Kasumi-1 (cell line): Measurements from ENCODE around the gene VSIG4.

Source experiments
- DNase-seq, 2 experiments: peaks; one replicate each; lab custom pipeline; 2025; lab: John Stamatoyannopoulos, UW

VSIG4 gene

DNA sequence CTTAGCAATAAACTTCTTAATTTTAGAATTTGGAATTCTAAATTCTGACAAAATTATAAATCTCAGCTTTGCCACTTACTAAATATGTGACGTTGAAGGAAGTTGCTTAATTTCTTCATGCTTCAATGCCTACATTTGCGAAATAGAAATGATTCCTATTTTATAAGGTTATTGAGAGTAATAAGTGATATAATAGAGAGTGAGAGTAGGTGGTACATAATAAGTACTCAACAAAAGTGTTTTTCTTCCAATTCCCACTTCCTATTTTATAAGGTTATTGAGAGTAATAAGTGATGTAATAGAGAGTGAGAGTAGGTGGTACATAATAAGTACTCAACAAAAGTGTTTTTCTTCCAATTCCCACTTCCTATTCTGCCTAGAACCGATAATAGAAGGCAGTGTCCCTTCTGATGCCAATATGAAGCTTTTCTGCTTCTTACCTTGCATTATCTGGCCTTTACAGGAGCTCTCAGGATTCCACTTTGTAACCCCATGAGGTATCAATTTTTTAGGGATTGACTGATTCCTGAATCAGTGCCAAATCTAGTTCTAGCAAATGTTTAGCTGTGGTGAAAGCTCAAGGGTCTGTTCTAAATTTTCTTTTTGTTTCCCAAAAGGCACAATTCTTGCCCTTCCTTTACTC is 31.4 kb downstream of the VSIG4 start:
- no peak for DNase-seq

DNA sequence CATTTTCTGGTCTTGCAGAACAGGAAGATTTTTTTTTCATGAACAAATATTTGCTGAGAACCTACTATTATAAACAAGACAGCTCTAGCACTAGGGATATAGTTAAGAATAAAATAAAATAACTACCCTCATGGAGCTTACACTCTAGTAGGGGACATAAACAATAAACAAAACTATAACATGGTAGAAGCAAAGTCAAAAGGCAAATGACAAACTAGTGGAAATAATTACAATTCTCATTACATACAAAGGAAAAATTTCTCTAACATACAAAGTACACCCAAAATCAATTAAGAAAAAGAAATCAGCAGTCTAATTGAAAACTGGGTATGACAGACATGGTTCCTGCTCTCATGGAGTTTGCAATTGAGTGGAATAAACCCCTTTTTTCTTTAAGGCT is 32.0 kb downstream of the VSIG4 start:
- no peak for DNase-seq

DNA sequence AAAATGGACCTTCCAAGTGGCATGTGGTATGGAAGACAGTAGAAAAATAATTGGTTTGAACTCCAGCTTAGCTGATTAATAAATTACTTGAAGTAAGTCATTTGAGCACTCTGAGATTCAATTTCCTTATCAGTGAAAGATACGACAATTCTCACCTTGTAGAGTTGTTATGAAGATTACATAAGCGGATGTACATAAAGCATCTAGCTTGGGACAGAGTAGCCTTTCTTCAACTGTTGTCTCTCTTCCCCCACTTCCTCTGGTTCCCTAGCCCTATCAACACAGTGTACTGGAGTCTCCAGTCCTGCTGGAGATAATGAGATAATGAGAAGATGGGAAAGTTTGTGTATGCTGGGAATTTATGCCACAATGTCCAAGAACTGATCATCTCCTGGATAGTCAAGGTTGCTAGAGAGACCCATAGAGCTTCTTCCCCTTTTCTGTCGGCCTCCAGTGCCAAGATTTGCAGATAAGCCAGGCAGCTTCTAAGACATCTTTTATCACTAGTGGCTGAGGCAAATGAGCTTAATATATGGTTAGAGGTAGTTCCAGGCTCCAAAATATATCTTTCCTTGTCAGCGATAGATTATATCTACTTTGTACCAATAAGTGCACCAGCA is 33.9 kb downstream of the VSIG4 start:
- peak; percentile 46 to 50 for DNase-seq

DNA sequence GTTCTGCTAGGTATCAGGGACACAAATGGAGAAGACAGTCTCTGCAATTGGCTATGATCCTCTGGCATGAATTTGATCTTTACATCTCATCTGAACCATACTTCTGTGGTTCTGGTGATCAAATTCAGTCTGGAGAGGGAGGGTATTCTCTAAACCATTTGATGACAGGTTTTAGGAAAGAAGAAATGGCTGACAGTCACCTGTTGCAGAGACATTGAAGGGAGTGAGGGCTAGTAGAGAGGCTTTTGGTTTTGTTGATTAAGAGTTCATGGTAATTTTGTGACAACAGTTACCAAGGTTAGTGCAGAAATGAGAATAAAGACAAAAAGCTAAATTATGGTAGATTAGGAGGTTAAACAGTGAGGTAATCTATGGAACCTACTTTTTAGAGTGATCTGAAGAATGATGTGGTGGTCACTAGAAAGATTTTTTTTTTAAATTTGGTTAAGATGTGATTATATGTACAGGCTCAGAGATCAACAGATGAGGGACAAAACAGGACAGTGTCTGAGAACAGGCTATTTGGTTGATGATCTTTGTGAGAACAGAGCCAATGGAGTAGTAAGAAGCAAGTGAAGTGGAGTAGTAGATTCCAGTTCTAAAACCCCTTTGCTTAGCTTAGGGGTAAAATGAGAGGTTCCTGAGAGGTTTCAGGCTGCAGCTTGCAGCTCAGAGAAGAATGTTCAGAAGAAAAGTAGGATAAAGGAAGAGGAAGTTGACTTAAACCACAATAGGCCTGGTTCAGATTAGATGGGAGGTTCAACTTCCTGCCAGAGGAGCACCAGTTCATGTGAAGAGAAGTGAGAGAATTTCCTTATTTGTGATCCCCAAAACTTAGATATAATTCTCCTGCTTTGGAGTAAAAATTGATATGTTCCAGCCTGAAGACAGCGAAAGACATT is 34.7 kb downstream of the VSIG4 start:
- peak; percentile 91 to 92 for DNase-seq

DNA sequence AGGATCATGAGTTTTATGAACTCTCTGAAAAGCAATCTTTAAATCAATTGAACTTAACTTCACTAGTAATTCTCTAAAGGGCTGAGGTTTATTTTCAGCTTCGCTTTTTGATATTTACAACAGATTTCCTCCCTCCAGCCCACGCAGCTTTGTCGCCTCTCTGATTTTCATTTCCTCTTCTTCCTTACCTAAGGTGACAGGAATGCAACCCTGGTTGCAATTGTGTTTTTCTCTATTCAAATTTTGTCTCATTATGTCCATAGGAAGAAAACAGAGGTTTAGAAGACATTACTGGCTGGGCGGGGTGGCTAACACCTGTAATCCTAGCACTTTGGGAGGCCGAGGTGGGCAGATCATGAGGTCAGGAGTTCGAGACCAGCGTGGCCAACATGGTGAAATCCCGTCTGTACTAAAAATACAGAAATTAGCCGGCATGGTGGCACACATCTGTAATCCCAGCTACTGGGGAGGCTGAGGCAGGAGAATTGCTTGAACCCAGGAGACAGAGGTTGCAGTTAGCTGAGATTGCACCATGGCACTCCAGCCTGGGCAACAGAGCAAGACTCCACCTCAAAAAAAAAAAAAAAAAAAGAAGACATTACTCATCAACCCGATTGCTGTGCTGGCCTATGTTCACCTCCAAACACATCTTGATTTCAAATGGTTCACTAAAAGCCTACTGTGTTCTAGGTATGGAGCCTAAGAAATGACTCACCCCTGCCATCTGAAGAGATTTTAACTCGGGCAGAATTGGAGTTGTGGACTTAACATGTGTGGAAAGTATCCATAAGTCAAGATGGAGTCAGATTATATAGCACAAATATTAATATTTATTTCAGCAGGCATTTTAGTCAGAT is 36.8 kb downstream of the VSIG4 start:
- DNase-seq, result no peak

DNA sequence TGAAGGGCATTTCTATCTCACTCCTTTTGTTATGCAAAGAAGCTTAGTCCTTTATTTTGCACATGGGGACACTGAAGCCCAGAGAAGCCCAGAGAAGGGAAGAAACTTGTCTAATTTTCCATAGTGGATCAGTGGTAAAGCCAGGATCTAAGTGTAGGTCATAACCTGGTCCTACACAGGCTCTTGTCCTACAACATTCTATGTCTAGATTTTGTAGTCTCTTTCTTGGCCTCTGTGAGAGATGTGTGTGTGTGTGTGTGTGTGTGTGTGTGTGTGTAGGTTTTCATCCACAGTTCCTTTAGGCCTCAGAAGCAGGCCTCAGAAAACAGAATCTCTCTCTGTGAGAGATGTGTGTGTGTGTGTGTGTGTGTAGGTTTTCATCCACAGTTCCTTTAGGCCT is 38.3 kb downstream of the VSIG4 start:
- no peak for DNase-seq

DNA sequence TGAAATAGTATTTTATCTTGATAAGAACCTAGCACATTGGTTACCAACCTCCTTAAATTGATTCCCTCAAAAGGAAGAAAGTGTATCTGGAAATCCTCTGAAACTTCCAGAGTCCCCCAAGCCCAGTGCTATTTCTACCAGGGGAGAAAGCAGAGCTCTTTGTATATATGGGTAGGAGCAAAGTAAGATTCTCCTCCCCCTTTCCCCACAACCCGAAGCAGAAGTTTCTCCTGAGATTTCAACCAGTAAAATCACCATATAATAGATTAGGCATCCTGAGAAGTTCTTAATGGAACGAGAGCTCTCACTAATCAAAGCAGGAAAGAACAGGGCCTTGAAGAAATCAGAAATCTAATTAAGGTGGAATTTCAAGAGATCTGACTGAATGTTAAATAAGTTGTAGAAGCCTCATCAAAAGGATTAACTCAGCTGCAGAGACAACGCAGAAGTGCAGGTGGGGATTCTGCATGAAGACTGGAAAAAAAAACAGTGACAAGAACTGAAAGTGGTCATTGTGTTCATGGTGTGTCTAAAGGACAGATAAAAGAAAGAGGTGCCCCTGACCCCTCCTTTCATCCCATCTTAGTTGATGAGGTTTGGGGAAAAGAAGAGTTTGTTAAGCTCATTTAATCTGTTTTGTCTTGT is 39.1 kb downstream of the VSIG4 start:
- no peak for DNase-seq

DNA sequence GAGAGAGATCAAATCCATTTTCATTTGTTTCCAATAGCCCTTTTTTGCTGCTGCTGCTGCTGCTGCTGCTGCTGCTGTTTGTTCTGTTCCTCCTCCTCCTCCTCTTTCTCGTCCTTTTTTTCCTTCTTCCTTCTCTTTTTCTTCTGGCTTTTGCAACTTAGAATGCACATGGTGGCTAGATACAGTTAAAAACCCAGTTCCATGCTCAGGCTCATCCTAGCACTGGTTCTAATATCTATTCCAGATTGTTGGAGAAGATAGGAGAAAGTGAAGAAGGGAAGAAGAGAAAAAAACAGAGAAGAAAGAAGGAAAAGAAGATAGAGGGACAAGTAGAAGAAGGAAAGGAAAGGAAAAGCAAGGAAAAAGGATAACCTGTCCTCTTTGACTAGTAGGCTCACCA is 39.7 kb downstream of the VSIG4 start:
- no peak for DNase-seq

DNA sequence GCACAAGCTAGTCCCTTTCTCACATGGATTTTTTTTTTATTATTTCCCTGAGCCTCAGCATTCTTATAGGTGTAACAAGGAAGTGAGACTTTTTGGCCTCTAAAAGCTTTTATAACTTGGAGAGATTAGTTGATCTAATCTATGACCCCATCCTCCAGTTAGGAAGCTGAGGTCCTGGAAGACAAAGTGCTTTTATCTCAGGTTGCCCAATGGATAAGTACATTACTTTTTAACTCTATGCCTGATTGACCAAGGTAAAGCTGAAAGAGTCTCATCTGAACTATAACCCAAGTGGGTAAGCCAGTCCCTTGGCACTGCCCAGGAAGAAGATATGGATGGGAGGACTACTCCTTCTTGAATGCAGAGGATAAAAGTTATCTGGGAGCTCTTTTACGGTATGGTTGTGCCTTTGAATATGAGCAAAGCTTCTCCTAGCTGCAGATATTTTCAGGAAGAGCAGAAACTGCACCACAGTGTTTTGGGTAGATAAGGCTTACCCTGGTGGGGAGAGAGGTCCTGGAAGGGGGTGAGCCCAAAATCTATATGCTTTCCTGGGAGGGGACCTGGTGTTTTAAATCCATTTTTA is 40.2 kb downstream of the VSIG4 start:
- DNase-seq, result no peak

DNA sequence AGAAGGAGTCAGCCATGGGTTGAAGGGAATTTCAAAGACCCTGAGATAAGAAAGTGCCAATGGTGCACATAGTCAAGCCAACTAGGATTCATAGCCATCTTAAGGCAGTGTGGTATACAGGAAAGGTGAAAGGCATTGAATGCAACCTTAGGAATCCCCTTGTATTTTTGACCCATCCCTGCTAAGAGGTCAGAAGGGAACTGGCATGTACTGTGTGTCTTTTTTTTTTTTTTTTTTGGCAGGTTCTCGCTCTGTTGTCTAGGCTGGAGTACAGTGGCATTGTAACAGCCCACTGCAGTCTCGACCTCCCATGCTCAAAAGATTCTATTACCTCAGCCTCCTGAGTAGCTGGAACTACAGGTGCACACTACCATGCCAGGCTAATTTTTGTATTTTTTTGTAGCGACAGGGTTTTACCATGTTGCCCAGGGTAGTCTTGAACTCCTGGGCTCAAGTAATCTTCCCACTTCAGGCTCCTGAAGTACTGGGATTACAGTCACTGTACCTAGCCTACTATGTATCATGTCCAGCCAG is 40.8 kb downstream of the VSIG4 start:
- no peak for DNase-seq

DNA sequence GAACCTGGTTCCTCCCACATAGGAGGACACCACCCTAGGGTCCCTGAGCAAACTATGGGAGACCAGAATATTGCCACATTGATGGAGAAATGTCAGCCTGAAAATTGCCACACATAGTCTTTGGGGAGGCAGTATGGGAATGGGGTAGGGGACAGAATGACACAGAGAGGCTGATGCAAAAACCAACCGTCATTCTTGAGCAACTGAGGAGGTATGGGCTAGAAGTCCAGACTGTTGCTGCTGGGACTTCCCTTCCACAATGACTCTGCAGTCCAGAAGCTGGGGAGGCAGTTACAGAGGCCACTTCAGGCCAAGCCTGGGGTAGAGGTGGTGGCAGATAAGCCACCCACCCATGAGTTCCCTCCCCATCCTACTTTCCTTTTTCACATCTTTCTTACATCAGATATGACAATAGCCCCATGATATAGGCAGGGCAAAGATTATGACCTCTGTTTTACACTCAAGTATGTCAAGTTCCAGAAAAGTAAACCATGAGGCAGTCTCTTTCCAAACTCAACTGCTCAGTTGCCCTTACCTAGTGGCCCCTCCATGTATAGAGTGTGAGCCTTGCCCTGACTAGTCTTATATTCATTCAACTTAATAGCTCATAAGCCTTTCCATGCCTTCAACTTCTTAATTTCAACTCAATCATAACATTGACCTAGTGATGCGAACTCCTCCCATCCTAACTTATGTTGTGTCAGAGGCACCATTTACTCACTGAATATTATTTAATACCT is 41.7 kb downstream of the VSIG4 start:
- DNase-seq, result peak; percentile 45 to 51

DNA sequence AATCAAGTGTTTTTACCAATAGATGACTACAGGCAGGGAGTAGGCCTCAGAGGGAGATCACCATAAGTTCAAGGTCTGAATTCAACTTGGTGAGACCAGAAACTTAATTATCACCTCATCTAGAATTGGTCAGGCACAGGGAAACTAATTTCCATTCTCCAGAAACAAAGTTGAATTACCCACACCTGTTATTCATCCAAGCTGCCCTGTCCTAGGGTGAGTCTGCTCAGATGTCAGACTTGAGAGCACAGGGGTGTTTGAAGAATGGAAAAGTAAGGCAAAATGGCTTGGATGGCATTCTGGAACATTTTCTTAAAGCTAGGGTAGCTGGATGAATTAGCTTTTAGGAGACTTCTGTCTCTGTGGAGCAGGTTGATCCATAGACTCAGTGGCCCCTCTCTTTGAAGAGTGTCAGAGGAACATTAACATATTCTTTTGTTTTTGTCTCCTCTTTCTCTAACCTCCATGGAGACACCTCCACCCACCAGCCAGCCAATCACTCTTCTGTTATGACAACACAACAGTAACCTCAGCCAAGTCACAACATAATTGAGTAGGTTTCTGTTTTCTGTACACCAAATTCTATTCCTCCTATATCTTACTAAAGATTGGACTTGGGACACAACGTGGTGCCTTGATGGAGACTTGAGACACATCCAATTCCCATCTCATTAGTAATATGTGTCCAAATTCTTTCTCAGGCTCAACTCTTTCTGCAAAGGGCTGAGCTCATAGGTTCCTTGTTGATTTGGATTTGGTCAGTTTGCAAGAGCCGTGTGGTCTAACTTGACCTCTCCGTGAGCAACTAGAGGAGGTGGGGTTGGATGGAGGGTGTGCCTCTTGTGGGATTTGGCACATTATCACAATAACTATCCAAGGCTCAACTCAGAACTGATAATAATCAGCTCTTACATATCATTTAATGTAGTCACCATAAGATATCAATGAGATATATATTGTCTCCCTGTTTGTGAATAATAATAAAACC is 45.1 kb downstream of the VSIG4 start:
- no peak for DNase-seq

DNA sequence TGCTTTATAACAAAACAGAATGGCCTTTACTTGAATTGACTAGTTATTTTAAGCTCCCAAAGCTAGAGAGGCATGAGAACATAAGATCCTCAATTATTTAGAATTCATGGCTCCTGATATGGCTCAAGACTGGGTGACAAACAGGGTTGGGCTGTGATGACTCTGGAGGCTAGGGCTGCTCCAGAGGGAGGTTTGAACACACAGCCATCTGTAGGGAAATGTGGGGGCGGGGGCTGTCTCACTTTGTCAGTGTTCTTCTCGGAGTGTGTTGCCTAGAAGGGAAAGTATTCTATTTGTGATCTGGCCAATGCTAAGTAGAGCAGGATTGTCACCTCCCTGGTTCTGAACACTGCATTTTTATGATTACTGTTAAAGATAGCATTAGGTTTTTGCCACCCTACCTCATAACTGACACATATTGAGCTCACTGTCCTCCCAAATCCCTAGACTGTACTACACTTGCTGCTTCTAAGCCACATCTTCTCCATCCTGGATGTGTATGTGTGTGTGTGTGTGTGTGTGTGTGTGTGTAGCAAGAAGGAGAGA is 45.9 kb downstream of the VSIG4 start:
- no peak for DNase-seq

DNA sequence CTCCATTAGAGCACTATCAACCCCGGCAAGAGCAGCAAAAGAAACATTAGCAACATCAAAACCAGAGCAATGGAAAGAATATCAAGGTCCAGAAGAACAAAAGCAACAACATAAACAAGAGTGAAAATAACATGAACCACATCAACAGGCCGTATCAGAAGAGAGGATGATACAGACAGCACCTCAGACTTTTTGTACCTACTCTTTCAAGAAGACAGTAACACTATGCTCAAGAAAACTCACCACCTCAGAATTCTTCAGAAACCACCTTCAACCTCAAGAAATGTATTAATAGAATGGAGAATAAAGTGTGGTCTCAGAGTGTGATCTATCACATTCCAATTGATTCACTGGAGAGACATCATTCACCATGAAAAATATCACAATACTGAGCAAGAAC is 46.5 kb downstream of the VSIG4 start:
- DNase-seq, result no peak

DNA sequence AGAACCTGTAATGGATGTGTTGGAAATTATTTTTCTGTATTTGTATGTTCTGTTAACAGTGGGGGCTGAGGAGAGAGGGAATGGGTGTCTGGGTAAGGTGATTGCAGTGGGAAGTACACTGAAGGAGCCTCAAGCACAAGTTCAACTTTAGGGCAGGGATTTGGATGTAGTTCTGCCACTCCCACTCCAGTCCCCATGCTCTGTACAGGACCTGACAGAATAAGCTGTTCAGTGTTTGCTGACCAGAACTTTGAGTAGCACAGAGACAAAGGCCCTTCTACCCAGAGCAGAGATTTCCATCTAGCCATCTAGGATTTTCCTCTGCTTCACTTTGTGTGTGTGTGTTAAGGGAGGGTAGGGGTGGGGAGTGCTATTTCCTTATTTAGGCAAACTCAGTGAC is 49.2 kb downstream of the VSIG4 start:
- DNase-seq, result no peak

DNA sequence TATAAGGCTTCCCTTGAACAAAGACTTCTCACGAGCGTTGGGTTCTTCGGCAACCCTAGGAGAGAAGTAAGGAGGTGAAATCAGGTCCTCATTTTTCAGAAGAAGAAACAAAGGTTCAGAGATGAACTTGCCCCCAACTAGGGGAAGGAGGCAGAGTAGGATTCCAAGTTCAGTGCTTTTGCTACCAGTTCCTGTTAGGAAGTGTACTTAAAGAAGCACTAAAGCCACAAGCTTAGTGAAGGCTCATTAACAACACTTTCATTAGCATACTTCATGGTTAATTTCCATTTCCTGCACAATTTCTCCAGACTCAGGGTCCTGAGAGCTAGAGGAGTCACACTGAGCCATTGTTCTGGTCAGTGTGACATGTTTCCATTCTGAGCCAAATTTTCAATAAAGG is 52.1 kb downstream of the VSIG4 start:
- DNase-seq, result peak; percentile 47 to 59

DNA sequence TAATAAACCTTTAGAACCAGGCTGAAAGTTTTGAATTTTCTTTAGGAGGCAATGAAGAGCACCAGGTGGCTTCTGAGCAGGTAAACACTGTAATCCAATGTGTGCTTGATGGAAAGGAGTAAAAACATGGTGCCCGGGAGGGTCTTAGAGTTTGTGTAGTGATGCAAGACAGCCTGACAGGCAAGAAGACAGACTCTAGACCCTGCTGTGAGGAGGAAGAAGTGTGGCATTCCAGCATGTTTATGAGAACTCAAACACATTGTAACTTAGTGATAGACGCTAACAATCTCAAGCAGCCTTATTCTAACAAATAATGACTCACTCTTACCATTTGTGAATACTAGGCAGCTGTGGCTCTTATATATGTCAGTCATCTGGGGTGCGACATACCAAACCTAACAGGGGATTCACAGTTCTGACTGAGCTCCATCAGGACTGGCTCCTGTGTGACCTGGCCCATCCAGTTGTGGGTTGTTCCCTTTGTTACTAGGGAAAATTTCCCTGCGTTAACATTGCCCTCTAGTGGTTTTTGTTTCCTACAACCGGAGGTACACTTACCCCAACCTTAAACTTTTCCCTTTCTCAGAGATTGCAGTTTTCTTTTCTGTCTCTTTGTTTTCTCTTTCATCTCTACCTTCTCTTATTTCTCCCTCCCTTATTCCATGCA is 53.8 kb downstream of the VSIG4 start:
- DNase-seq, result peak; percentile 72 to 74

DNA sequence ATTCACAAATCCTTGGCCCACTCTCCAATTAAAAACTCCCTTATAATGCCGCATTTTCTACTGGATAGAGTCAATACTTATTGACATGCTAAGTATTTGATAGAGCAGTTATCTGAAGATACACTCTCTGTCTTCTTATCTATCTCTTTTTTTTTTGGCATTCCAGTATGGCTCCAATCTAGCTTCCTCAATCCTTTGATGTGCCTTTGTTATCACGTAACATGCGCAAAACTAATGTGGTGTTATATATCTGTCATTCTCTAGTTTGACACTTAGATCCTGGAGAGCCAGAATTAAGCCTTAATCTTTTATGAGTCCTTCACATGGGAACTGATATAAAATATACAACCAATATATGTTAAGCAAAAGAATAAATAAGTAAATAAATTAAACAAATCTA is 54.7 kb downstream of the VSIG4 start:
- no peak for DNase-seq
